SJCRH30 (cell line): ENCODE data around the gene RMDN2. TPM values are rescaled to one million over a fixed set of nuclear protein-coding genes. Genes with fewer than 3 reads are reported as not detected.
A peak's percentile ranks its signal among the peaks of the same experiment; 100 is the strongest.
"Not testable (repeated sequence)": the region's sequence is repeated elsewhere in the genome, so short reads cannot be mapped to it uniquely, and the experiment has no call there.

Experiments used
- DNase-seq, 2 experiments: peaks; one replicate each; pipeline ENCODE4 v3.0.0-alpha.2; 2015 to 2020
- H3K27ac ChIP-seq: fragments of 250-450 bp; sonication (Bioruptor Pico); 2 replicates; pipeline ENCODE4 v1.5.1; 2020; ENCODE audit warnings: mild to moderate bottlenecking, moderate library complexity
- H3K27me3 ChIP-seq: fragments of 250-450 bp; sonication (Bioruptor Pico); 2 replicates; pipeline ENCODE4 v1.5.1; 2020; ENCODE audit warnings: mild to moderate bottlenecking, moderate library complexity
- H3K36me3 ChIP-seq: fragments of 250-450 bp; sonication (Bioruptor Pico); 2 replicates; pipeline ENCODE4 v1.5.1; 2020; ENCODE audit warnings: mild to moderate bottlenecking, moderate library complexity
- H3K4me1 ChIP-seq: fragments of 250-450 bp; sonication (Bioruptor Pico); 2 replicates; pipeline ENCODE4 v1.5.1; 2020; ENCODE audit warnings: mild to moderate bottlenecking, moderate library complexity
- H3K4me3 ChIP-seq: fragments of 250-450 bp; sonication (Bioruptor Pico); 2 replicates; pipeline ENCODE4 v1.5.1; 2020; ENCODE audit warnings: mild to moderate bottlenecking, moderate library complexity
- H3K9me3 ChIP-seq: fragments of 250-450 bp; sonication (Bioruptor Pico); replicated peaks from 2 replicates; pipeline ENCODE4 v1.5.1; 2020; ENCODE audit warnings: mild to moderate bottlenecking, moderate library complexity
- total RNA-seq: library from RNA; depleted of rRNA; stranded (reverse); fragments of >200 nt; shearing (Covaris generic); gene quantifications from 2 replicates; pipeline ENCODE4 v1.2.3, GENCODE V29; 2014

Gene RMDN2
- total RNA-seq, 1 experiment from 2014 or later: 2.1 TPM

- no peak overlapping the region for H3K4me3 ChIP-seq
- DNase-seq: no peak
- peaks cover 5% of the 10 kb centered on the region for H3K9me3 ChIP-seq
- no peaks in the 10 kb centered on the region for H3K27me3 ChIP-seq
- H3K27ac ChIP-seq: no peak overlapping the region
- H3K36me3 ChIP-seq: no peaks in the 10 kb centered on the region
- H3K4me1 ChIP-seq: no peaks in the 10 kb centered on the region
These were observed 9.8 kb downstream of the RMDN2 start for GRCh38 chr2:37934591-37935513.

- DNase-seq, H3K27me3 ChIP-seq, H3K4me3 ChIP-seq, H3K27ac ChIP-seq, H3K9me3 ChIP-seq, H3K36me3 ChIP-seq, H3K4me1 ChIP-seq: not testable (repeated sequence)
These were observed 12.5 kb downstream of the RMDN2 start for GRCh38 chr2:37937568-37937967.

GRCh38 chr2:37941267-37941666, 16.2 kb downstream of the RMDN2 start:
- H3K27me3 ChIP-seq, H3K27ac ChIP-seq, H3K4me1 ChIP-seq, H3K9me3 ChIP-seq, DNase-seq, H3K4me3 ChIP-seq, H3K36me3 ChIP-seq: not testable (repeated sequence)

DNA sequence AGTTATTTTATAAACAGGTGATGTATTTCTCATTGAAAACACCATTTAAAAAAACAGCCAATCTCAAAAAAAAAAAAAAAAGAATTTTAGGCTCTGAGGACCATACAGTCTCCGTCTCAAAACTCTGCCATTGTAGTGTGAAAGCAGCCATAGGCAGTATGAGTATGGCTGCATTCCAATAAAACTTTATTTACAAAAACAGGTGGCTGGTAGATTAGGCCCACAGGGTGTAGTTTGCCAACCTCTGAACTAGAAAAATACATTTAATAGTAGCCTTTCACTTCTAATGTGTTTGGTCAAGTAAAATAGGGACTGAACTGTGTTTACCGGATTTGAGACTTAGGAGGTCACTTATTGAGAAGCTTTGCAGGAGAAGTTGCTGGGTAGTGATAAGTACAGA, 19.2 kb downstream of the RMDN2 start:
- DNase-seq: no peak
- Histone ChIP-seq H3K36me3 (no peaks in the 10 kb centered on the region), H3K4me3 (no peak overlapping the region), H3K9me3 (no peaks in the 10 kb centered on the region), H3K27ac (no peak overlapping the region), H3K4me1 (no peaks in the 10 kb centered on the region), H3K27me3 (no peaks in the 10 kb centered on the region; the same call in 1 of the 2 replicates)

- DNase-seq: no peak
- no peaks in the 10 kb centered on the region for H3K9me3 ChIP-seq
- no peak overlapping the region for H3K4me3 ChIP-seq
- no peaks in the 10 kb centered on the region for H3K36me3 ChIP-seq
- no peaks in the 10 kb centered on the region; the same call in 1 of the 2 replicates for H3K27me3 ChIP-seq
- H3K27ac ChIP-seq: no peak overlapping the region
- no peaks in the 10 kb centered on the region for H3K4me1 ChIP-seq
These were observed 22.2 kb downstream of the RMDN2 start for GRCh38 chr2:37947306-37947705.

- H3K4me1 ChIP-seq, DNase-seq, H3K4me3 ChIP-seq, H3K27me3 ChIP-seq, H3K36me3 ChIP-seq, H3K27ac ChIP-seq: not testable (repeated sequence)
- peaks cover 11% of the 10 kb centered on the region for H3K9me3 ChIP-seq
These were observed 37.1 kb downstream of the RMDN2 start for GRCh38 chr2:37962018-37962739.

DNA sequence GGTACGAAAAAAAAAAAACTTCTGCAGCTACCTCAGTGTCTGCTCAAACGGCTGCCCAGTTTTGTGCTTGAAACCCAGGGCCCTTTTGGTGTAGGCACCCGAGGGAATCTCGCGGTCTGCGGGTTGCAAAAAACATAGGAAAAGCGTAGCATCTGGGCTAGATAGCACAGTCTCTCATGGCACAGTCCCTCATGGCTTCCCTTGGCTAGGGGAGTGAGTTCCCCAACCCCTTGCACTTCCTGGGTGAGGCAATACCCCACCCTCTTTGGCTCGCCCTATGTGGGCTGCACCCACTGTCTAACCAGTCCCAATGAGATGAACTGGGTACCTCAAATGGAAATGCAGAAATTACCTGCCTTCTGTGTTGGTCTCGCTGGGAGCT, 37.6 kb downstream of the RMDN2 start:
- H3K4me3 ChIP-seq, H3K36me3 ChIP-seq, H3K4me1 ChIP-seq, DNase-seq, H3K27ac ChIP-seq, H3K27me3 ChIP-seq: not testable (repeated sequence)
- H3K9me3 ChIP-seq: peaks cover 13% of the 10 kb centered on the region

DNA sequence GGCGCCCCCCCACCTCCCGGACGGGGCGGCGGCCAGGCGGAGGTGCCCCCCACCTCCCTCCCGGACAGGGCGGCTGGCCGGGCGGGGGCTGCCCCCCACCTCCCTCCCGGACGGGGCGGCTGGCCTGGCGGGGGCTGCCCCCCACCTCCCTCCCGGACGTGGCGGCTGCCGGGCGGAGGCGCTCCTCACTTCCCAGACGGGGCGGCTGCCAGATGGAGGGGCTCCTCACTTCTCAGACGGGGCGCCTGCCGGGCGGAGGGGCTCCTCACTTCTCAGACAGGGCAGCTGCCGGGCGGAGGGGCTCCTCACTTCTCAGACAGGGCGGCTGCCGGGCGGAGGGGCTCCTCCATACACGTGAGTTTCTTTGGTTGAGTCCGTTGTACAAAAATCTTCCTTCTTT, 38.8 kb downstream of the RMDN2 start:
- H3K9me3 ChIP-seq: peaks cover 10% of the 10 kb centered on the region
- not testable (repeated sequence) for H3K36me3 ChIP-seq, H3K27me3 ChIP-seq, DNase-seq, H3K4me1 ChIP-seq, H3K4me3 ChIP-seq, H3K27ac ChIP-seq

- Histone ChIP-seq H3K27me3 (no peaks in the 10 kb centered on the region), H3K4me3 (no peak overlapping the region), H3K36me3 (no peaks in the 10 kb centered on the region), H3K4me1 (no peaks in the 10 kb centered on the region), H3K9me3 (peaks cover 10% of the 10 kb centered on the region), H3K27ac (no peak overlapping the region)
- no peak for DNase-seq
These were observed 41.2 kb downstream of the RMDN2 start for GRCh38 chr2:37966326-37966725.

DNA sequence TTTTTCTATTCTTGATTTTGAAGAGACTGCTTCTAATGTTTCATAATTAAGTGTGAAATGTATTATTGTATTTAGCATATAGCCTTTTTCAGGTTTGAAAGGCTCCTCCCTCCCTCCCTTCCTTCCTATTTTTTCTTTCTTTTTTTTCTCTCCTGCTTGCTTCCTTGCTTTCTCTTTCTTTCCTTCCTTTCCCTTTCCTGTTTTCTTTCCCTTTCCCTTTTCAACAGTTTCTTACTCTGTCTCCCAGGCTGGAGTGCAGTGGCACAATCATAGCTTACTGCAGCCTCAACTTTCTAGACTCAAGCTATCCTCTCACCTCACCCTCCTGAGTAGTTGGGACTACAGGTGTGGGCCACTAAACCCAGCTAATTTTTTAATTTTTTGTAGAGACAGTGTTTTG, 44.6 kb downstream of the RMDN2 start:
- Histone ChIP-seq H3K9me3 (peaks cover 10% of the 10 kb centered on the region), H3K4me3 (no peak overlapping the region), H3K36me3 (no peaks in the 10 kb centered on the region), H3K27ac (no peak overlapping the region), H3K27me3 (no peaks in the 10 kb centered on the region), H3K4me1 (no peaks in the 10 kb centered on the region)
- DNase-seq: no peak

GRCh38 chr2:37971971-37972370, 46.9 kb downstream of the RMDN2 start:
- no peaks in the 10 kb centered on the region for H3K27me3 ChIP-seq

DNA sequence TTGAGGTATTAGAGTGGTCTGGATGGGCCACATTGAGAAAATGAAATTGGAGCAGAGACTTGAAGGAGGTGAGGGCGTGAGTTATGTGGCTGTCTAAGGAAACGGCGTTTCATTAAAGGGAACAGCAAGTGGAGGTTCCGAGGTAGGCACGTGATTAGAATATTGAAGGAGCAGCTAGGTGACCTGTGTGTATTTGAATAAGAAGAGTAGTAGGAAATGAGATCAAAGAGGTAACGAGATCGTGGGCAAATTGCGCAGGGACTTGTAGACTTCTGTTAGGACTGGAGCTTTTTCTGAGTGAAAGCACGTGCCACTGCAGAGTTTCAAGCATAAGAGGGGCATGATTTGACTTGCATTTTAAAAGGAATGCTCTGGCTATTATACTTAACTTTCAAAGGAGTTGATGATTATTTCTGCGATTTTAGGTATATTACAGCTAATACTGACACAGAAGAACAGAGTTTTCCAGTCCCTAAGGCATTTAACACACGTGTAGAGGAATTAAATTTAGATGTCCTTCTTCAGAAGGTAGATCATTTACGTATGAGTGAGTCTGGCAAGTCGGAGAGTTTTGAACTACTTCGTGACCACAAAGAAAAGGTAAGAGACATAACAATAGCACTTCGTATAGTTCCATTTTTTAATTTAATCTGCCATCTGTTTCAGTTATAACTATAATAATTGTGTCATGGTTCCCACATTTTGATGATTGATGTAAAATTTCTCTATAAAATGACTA, 48.7 kb downstream of the RMDN2 start:
- H3K4me1 ChIP-seq: no peaks in the 10 kb centered on the region
- DNase-seq: no peak
- H3K9me3 ChIP-seq: no peaks in the 10 kb centered on the region
- H3K36me3 ChIP-seq: no peaks in the 10 kb centered on the region
- no peaks in the 10 kb centered on the region for H3K27me3 ChIP-seq
- no peak overlapping the region for H3K27ac ChIP-seq
- no peak overlapping the region for H3K4me3 ChIP-seq

More at GRCh38 chr2:37971971-37972370, 46.9 kb downstream of the RMDN2 start:
- peaks cover 4% of the 10 kb centered on the region for H3K9me3 ChIP-seq
- no peaks in the 10 kb centered on the region for H3K36me3 ChIP-seq
- H3K27ac ChIP-seq: no peak overlapping the region
- no peaks in the 10 kb centered on the region for H3K4me1 ChIP-seq
- no peak for DNase-seq
- no peak overlapping the region for H3K4me3 ChIP-seq

DNA sequence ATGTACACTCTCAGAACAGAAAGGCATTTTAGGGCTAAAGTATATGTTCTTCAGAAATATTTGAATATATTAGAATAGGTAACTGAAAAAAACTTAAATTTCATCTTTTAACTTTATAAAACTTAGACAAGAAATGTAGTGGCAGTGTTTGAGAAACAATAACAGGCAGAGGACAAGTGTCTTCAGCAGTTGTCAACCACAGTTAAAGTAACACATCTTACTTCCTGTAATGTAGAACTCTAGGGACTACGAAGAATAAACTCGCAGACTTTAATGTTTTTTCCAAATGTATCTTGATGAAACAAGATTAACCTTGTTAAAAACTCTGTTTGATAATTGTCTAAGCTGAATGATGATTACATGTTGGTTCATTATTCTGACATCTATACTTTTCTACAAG, 50.7 kb downstream of the RMDN2 start:
- Histone ChIP-seq H3K27me3 (no peaks in the 10 kb centered on the region), H3K36me3 (no peaks in the 10 kb centered on the region), H3K9me3 (no peaks in the 10 kb centered on the region), H3K4me1 (no peaks in the 10 kb centered on the region), H3K4me3 (no peak overlapping the region), H3K27ac (no peak overlapping the region)
- DNase-seq: no peak

GRCh38 chr2:37976411-37976810, 51.3 kb downstream of the RMDN2 start:
- no peak overlapping the region for H3K27ac ChIP-seq
- H3K27me3 ChIP-seq: no peaks in the 10 kb centered on the region
- H3K9me3 ChIP-seq: no peaks in the 10 kb centered on the region
- DNase-seq: no peak
- no peaks in the 10 kb centered on the region for H3K4me1 ChIP-seq
- H3K36me3 ChIP-seq: no peaks in the 10 kb centered on the region
- H3K4me3 ChIP-seq: no peak overlapping the region

DNA sequence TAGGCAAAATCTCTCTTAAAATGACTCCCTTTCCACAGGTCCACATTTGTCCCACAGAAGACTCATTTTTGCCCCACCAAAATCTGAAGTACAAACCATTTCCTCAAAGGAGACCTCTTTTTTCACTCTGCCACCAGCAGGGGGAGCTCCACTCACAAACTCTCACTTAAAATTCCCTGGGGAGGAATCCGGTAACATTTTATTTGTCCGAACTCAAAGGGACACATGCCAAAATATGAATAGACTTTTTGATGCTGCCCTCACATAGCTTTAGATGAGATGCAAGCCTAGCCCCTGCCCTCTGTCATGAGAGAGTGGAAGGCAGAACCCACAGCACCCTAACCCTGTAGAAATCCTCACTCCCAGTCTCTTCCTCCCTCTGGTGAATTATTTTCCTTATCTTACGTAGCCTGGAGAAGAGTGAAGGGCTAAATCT, 57.1 kb downstream of the RMDN2 start:
- no peaks in the 10 kb centered on the region for H3K36me3 ChIP-seq
- 0 out of 2 replicates have a peak, but pooled peaks cover 2% of the 10 kb centered on the region for H3K4me1 ChIP-seq
- DNase-seq: peak; percentile 71 to 91
- H3K4me3 ChIP-seq: no peak overlapping the region
- H3K9me3 ChIP-seq: no peaks in the 10 kb centered on the region
- H3K27me3 ChIP-seq: 0 out of 2 replicates have a peak, but pooled peaks cover 2% of the 10 kb centered on the region
- H3K27ac ChIP-seq: no peak overlapping the region
